ENCODE data around the gene MCM10. TPM values are rescaled to one million over a fixed set of nuclear protein-coding genes. Genes with fewer than 3 reads are reported as not detected.

Gene MCM10
- total and polyA plus RNA-seq, 4 experiments from 2014 or later, result 0.17 TPM; not detected in 3

DNA sequence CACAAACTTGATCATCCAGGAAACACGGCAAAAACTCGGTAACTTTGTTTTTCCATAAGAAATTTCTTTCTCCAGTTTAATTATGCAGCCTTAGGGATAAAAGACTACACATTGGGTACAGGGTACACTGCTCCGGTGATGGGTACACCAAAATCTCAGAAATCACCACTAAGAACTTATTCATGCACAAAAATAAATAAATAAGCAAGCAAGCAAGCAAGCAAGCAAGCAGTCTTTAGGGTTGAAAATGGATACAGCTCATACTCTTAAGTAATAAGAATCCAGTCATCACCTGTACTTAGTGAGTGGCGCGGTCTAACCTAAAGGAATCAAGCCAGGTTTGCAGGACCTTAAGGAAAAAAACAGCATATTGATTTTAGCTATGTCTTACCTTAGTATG, 30.0 kb downstream of the MCM10 start:
- H3K9me3 Mint-ChIP-seq, result no peaks in the 10 kb centered on the region
- Histone ChIP-seq H3K9me3 (ENCODE audit: control insufficient read depth in 1 of 2, low read length in 2 of 2) (no peaks in the 10 kb centered on the region), H3K36me3 (ENCODE audit: insufficient read depth, low read length) (no peaks in the 10 kb centered on the region), H3K4me1 (ENCODE audit: insufficient read depth, low read length) (no peaks in the 10 kb centered on the region), H3K27ac (ENCODE audit: low read depth, low read length) (no peak overlapping the region), H3K4me3 (ENCODE audit: low read length in 2 of 2) (no peak overlapping the region), H3K27me3 (ENCODE audit: insufficient read depth, low read length) (no peaks in the 10 kb centered on the region)
- intact Hi-C loops (cut with micrococcal nuclease), result no loop called here
- DNase-seq, result no peak
- H3K4me3 Mint-ChIP-seq, result no peak overlapping the region
- H3K36me3 Mint-ChIP-seq, result no peaks in the 10 kb centered on the region
- no peaks in the 10 kb centered on the region for H3K4me1 Mint-ChIP-seq
- no peaks in the 10 kb centered on the region for H3K27me3 Mint-ChIP-seq
- ChIA-PET POLR2A (ENCODE audit: partially characterized antibody) (no interaction called here), CTCF (ENCODE audit: partially characterized antibody) (no interaction called here)
- H3K27ac Mint-ChIP-seq, result no peak overlapping the region

DNA sequence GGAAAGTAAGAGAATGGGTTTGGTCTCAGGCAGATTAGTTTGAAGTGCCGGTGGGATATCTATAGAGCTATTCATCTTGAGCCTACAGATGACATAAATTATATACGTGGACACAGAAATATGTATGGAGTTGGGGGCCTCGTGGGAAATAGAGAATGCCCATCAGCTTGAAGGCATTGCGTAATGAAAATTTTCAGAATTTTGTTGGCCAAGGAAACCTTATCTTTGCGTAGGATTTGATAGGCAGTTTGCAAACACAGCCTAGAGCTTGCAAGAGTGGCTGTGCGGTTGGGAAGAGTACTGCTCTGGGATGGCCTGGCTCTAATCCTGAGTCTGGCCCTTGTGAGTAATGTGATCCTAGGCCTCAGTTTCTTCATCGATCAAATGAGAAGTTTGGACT, 32.3 kb downstream of the MCM10 start:
- no peak for DNase-seq
- Mint-ChIP-seq H3K27me3 (no peaks in the 10 kb centered on the region), H3K4me1 (no peaks in the 10 kb centered on the region), H3K9me3 (no peaks in the 10 kb centered on the region), H3K27ac (no peak overlapping the region), H3K4me3 (no peak overlapping the region), H3K36me3 (no peaks in the 10 kb centered on the region)
- intact Hi-C loops (cut with micrococcal nuclease), result no loop called here
- H3K36me3 ChIP-seq (ENCODE audit: insufficient read depth, low read length), result no peaks in the 10 kb centered on the region
- no peaks in the 10 kb centered on the region for H3K27me3 ChIP-seq (ENCODE audit: insufficient read depth, low read length)
- no peaks in the 10 kb centered on the region for H3K9me3 ChIP-seq (ENCODE audit: control insufficient read depth in 1 of 2, low read length in 2 of 2)
- POLR2A ChIA-PET (ENCODE audit: partially characterized antibody), result no interaction called here
- no peak overlapping the region for H3K4me3 ChIP-seq (ENCODE audit: low read length in 2 of 2)
- CTCF ChIA-PET (ENCODE audit: partially characterized antibody), result no interaction called here
- no peaks in the 10 kb centered on the region for H3K4me1 ChIP-seq (ENCODE audit: insufficient read depth, low read length)
- no peak overlapping the region for H3K27ac ChIP-seq (ENCODE audit: low read depth, low read length)

DNA sequence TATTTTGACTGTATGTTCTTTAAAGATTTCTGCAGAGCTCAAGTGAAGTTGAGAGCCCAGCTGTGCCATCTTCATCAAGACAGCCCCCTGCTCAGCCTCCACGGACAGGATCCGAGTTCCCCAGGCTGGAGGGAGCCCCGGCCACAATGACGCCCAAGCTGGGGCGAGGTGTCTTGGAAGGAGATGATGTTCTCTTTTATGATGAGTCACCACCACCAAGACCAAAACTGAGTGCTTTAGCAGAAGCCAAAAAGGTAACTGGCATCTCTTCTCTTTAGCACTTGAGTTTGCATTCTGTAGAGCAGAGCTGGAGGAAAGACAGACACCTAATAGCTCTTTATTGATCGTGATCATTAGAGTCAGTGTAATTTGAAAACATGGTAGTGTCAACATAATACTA, 33.7 kb downstream of the MCM10 start:
- DNase-seq, result no peak
- Mint-ChIP-seq H3K4me3 (no peak overlapping the region), H3K4me1 (no peaks in the 10 kb centered on the region), H3K36me3 (no peaks in the 10 kb centered on the region), H3K27ac (no peak overlapping the region), H3K9me3 (no peaks in the 10 kb centered on the region), H3K27me3 (no peaks in the 10 kb centered on the region)
- Histone ChIP-seq H3K36me3 (ENCODE audit: insufficient read depth, low read length) (no peaks in the 10 kb centered on the region), H3K27ac (ENCODE audit: low read depth, low read length) (no peak overlapping the region), H3K27me3 (ENCODE audit: insufficient read depth, low read length) (no peaks in the 10 kb centered on the region), H3K4me1 (ENCODE audit: insufficient read depth, low read length) (no peaks in the 10 kb centered on the region), H3K4me3 (ENCODE audit: low read length in 2 of 2) (no peak overlapping the region), H3K9me3 (ENCODE audit: control insufficient read depth in 1 of 2, low read length in 2 of 2) (no peaks in the 10 kb centered on the region)
- ChIA-PET CTCF (ENCODE audit: partially characterized antibody) (interaction anchor here (1.2 kb wide), 1 partner anchor 14 kb away, joined by 3 read pairs; no protein-coding TSS in a partner anchor), POLR2A (ENCODE audit: partially characterized antibody) (no interaction called here)
- intact Hi-C loops (cut with micrococcal nuclease), result no loop called here

DNA sequence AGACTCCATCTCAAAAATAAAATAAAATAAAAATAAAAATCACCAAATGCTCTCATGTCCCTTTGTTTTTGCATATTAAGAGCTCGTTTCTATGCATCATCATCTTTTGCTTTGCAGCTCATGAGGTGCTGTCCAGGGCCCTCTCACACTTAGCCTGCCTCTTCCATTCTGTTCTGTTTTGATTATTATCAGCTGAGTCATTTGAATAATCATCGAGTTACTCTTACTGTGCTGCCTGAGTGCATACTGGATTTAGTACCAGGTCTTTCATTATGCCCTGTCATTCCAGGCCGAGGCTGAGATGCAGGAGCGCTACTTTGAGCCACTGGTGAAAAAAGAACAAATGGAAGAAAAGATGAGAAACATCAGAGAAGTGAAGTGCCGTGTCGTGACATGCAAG, 39.8 kb downstream of the MCM10 start:
- no peak overlapping the region for H3K4me3 Mint-ChIP-seq
- ChIA-PET CTCF (ENCODE audit: partially characterized antibody) (no interaction called here), POLR2A (ENCODE audit: partially characterized antibody) (no interaction called here)
- H3K36me3 Mint-ChIP-seq, result no peaks in the 10 kb centered on the region
- H3K4me1 Mint-ChIP-seq, result no peaks in the 10 kb centered on the region
- no peak overlapping the region for H3K27ac ChIP-seq (ENCODE audit: low read depth, low read length)
- H3K4me3 ChIP-seq (ENCODE audit: low read length in 2 of 2), result no peak overlapping the region
- intact Hi-C loops (cut with micrococcal nuclease), result no loop called here
- H3K4me1 ChIP-seq (ENCODE audit: insufficient read depth, low read length), result no peaks in the 10 kb centered on the region
- H3K27me3 Mint-ChIP-seq, result no peaks in the 10 kb centered on the region
- H3K27ac Mint-ChIP-seq, result no peak overlapping the region
- no peaks in the 10 kb centered on the region for H3K9me3 ChIP-seq (ENCODE audit: control insufficient read depth in 1 of 2, low read length in 2 of 2)
- H3K27me3 ChIP-seq (ENCODE audit: insufficient read depth, low read length), result no peaks in the 10 kb centered on the region
- no peaks in the 10 kb centered on the region for H3K36me3 ChIP-seq (ENCODE audit: insufficient read depth, low read length)
- H3K9me3 Mint-ChIP-seq, result no peaks in the 10 kb centered on the region
- no peak for DNase-seq

DNA sequence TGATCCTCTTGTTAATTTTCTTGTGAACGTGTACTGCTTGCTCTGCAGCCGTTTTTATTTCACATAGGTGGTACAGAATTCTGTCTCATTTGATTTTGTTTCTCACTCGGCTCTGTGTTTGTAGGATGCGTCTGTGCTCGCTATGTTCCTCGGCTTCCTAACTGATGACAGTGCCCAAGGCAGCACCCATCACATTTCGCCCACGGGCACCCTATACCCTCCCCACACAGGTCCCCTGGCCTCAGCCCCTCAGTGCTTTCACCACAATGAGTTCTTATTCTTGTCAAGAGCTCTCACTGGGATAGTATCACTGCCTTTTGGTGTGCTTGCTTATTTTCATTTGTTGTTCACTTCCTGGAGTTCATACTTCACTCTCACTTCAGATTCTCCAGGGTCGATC, 44.7 kb downstream of the MCM10 start:
- intact Hi-C loops (cut with micrococcal nuclease), result loop anchor here (2.0 kb wide), 1 partner anchor 97 kb away; no protein-coding TSS in a partner anchor
- POLR2A ChIA-PET (ENCODE audit: partially characterized antibody), result no interaction called here
- no peaks in the 10 kb centered on the region for H3K4me1 Mint-ChIP-seq

DNA sequence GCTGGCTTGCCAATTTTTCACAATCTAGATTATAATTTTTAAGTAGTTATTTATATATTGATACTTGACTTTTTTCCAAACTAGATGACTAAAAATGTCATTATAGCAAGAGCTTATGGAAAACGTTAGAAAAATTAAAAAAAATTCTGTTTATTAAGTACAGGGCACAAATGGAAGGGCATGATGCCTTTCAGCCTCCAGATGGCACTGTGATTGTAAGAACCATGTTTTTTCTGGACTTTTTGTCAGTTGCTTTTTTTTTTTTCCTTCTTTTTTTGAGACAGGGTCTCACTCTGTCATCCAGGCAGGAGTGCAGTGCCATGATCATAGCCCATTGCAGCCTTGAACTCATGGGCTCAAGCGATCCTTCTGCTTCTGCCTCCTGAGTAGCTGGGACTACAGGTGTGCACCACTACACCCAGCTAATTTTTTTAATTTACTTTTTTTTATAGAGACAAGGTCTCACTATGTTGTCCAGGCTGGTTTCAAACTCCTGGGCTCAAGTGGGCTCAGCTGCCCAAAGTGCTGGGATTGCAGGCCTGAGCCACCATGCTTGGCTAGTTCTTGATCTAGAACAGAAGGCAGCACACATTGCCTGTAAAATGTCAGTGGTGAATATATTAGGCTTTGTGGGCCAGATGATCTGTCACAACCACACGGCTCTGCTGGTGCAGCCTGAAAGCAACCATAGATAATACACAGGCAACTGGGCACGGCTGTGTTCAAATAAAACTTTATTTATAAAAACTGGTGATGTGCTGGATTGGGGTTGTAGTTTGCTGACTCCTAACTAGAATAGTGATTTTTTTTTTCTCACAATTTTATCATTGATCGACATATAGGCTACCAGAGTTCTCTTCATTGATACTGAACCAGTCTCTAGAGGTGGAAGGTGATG, 45.4 kb downstream of the MCM10 start:
- Histone ChIP-seq H3K4me3 (ENCODE audit: low read length in 2 of 2) (no peak overlapping the region), H3K9me3 (ENCODE audit: control insufficient read depth in 1 of 2, low read length in 2 of 2) (no peaks in the 10 kb centered on the region), H3K27me3 (ENCODE audit: insufficient read depth, low read length) (no peaks in the 10 kb centered on the region), H3K4me1 (ENCODE audit: insufficient read depth, low read length) (no peaks in the 10 kb centered on the region), H3K27ac (ENCODE audit: low read depth, low read length) (no peak overlapping the region), H3K36me3 (ENCODE audit: insufficient read depth, low read length) (no peaks in the 10 kb centered on the region)
- no peaks in the 10 kb centered on the region for H3K27me3 Mint-ChIP-seq
- no peak overlapping the region for H3K4me3 Mint-ChIP-seq
- CTCF ChIA-PET (ENCODE audit: partially characterized antibody), result interaction anchor here (0.6 to 2.2 kb wide), 5 partner anchors 9 to 231 kb away, joined by 3 to 15 read pairs (median 4); no protein-coding TSS in a partner anchor
- peak in 1 of 5 donors; percentile 2 for DNase-seq
- intact Hi-C loops (cut with micrococcal nuclease), result loop anchor here (2.0 kb wide), 1 partner anchor 96 kb away; no protein-coding TSS in a partner anchor
- no peaks in the 10 kb centered on the region for H3K9me3 Mint-ChIP-seq
- POLR2A ChIA-PET (ENCODE audit: partially characterized antibody), result no interaction called here
- H3K36me3 Mint-ChIP-seq, result no peaks in the 10 kb centered on the region
- H3K27ac Mint-ChIP-seq, result no peak overlapping the region
- no peaks in the 10 kb centered on the region for H3K4me1 Mint-ChIP-seq

More for the DNA sequence above, 44.7 kb downstream of the MCM10 start:
- Mint-ChIP-seq H3K9me3 (no peaks in the 10 kb centered on the region), H3K27me3 (no peaks in the 10 kb centered on the region), H3K4me3 (no peak overlapping the region), H3K36me3 (no peaks in the 10 kb centered on the region), H3K27ac (peak overlapping the region in 1 of 7 donors; percentile 4)
- H3K4me1 ChIP-seq (ENCODE audit: insufficient read depth, low read length), result no peaks in the 10 kb centered on the region
- H3K27ac ChIP-seq (ENCODE audit: low read depth, low read length), result no peak overlapping the region
- no peaks in the 10 kb centered on the region for H3K27me3 ChIP-seq (ENCODE audit: insufficient read depth, low read length)
- no peak for DNase-seq
- no peaks in the 10 kb centered on the region for H3K36me3 ChIP-seq (ENCODE audit: insufficient read depth, low read length)
- H3K4me3 ChIP-seq (ENCODE audit: low read length in 2 of 2), result no peak overlapping the region
- CTCF ChIA-PET (ENCODE audit: partially characterized antibody), result interaction anchor here (0.7 to 2.2 kb wide), 4 partner anchors 9 to 146 kb away, joined by 3 to 15 read pairs (median 5); no protein-coding TSS in a partner anchor
- H3K9me3 ChIP-seq (ENCODE audit: control insufficient read depth in 1 of 2, low read length in 2 of 2), result no peaks in the 10 kb centered on the region

DNA sequence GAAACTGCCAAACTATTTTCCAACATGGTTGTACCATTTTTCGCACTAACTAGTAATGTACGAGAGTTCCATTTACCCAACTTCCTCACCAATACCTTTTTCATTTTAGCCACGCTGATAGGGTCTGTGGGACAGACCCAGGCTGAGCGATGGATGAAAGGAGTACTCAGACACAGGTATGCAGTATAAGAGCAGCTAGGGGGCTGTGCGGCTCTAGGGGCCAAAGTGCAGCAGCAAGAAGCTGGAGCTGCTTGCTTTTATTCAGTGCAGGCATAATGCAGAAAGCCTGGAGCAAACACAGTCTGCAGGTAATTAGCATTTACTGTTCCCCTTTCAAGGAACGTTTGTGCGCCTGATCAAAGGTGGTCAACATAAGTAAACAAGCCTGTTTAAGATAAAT, 51.8 kb downstream of the MCM10 start:
- Mint-ChIP-seq H3K9me3 (peaks cover 0 to 3% (median 0%) of the 10 kb centered on the region in 8 donors), H3K27me3 (no peaks in the 10 kb centered on the region), H3K4me3 (no peak overlapping the region), H3K27ac (no peak overlapping the region), H3K4me1 (no peaks in the 10 kb centered on the region), H3K36me3 (no peaks in the 10 kb centered on the region)
- DNase-seq, result no peak
- H3K4me3 ChIP-seq (ENCODE audit: low read length in 2 of 2), result no peak overlapping the region
- intact Hi-C loops (cut with micrococcal nuclease), result no loop called here
- no peak overlapping the region for H3K27ac ChIP-seq (ENCODE audit: low read depth, low read length)
- H3K4me1 ChIP-seq (ENCODE audit: insufficient read depth, low read length), result no peaks in the 10 kb centered on the region
- no peaks in the 10 kb centered on the region for H3K27me3 ChIP-seq (ENCODE audit: insufficient read depth, low read length)
- POLR2A ChIA-PET (ENCODE audit: partially characterized antibody), result no interaction called here
- CTCF ChIA-PET (ENCODE audit: partially characterized antibody), result no interaction called here
- H3K9me3 ChIP-seq (ENCODE audit: control insufficient read depth in 1 of 2, low read length in 2 of 2), result no peaks in the 10 kb centered on the region
- no peaks in the 10 kb centered on the region for H3K36me3 ChIP-seq (ENCODE audit: insufficient read depth, low read length)

Data from CD4-positive, alpha-beta memory T cell (primary cell).